ENCODE results near the gene GEMIN5.

DNA sequence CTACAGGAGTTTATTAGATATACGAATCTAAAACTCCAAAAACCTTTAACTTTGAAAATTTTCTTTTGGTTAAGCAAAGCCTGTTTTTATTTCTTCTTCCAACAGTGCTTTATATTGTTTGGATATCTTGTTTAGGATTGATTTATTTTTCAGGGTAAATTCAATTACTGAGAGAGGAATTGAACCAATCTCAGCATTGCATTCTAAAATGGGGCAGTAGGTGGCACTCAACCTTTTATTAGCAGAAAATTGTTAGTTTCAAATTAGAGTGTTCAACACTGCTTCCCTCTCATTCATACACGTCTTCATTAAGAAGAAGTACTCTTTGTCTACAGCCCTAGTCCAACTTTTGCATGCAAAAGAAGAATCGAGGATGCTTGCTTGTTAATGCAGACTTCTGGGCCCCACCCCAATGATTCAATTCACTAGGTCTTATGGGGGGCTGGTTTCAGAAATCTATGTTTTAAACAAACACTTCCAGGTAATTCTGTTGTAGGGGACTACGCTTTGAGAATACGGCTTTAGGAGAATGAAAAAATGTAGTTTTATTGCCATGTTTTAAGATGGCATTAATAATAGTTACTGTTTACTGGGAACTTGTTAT is 29.5 kb upstream of the GEMIN5 start:
- TF ChIP-seq, protein P1, sequence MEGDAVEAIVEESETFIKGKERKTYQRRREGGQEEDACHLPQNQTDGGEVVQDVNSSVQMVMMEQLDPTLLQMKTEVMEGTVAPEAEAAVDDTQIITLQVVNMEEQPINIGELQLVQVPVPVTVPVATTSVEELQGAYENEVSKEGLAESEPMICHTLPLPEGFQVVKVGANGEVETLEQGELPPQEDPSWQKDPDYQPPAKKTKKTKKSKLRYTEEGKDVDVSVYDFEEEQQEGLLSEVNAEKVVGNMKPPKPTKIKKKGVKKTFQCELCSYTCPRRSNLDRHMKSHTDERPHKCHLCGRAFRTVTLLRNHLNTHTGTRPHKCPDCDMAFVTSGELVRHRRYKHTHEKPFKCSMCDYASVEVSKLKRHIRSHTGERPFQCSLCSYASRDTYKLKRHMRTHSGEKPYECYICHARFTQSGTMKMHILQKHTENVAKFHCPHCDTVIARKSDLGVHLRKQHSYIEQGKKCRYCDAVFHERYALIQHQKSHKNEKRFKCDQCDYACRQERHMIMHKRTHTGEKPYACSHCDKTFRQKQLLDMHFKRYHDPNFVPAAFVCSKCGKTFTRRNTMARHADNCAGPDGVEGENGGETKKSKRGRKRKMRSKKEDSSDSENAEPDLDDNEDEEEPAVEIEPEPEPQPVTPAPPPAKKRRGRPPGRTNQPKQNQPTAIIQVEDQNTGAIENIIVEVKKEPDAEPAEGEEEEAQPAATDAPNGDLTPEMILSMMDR (IDR thresholded peaks at IDR 0.05; ENCODE audit: borderline replicate concordance, extremely low read depth, low read length, poor library complexity, severe bottlenecking), result peak; percentile 66
- TF ChIP-seq EZH2 (IDR thresholded peaks at IDR 0.05; ENCODE audit: borderline replicate concordance, low read depth, low read length, severe bottlenecking), result no peak

Measured in DND-41 (cell line).